HG03159 (cell line): ENCODE data around the gene NTNG1.
A peak's percentile ranks its signal among the peaks of the same experiment; 100 is the strongest.

ENCODE experiments used
- ATAC-seq: cut with Tn5 transposase; IDR thresholded peaks from one replicate; pipeline ENCODE4 v1.9.1; 2021; ENCODE audit warnings: mild to moderate bottlenecking, moderate library complexity; ENCODE audit not compliant: unreplicated experiment

Gene NTNG1

GRCh38 chr1:107487506-107487905 lies 346.7 kb downstream of the NTNG1 start:
- no peak for ATAC-seq

DNA sequence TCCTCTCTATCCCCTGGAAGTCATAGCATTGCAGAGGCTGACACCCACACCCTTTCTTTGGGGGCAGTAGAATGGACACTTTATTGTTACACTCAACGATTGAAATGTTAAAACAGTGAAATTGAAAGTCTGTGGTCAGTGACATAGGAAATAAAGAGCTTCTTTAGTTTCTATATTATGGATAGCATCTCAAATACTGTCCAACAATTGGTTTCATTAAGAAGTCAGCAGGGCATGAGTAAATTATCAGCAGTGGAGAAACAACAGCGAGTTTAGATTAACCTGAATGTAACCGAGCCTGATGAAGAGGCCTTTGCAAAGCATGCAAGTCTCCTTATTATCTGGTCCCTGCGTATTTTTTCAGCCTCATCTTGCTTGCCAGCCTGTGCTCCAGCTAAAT lies 350.7 kb downstream of the NTNG1 start:
- ATAC-seq, result peak; percentile 46

DNA sequence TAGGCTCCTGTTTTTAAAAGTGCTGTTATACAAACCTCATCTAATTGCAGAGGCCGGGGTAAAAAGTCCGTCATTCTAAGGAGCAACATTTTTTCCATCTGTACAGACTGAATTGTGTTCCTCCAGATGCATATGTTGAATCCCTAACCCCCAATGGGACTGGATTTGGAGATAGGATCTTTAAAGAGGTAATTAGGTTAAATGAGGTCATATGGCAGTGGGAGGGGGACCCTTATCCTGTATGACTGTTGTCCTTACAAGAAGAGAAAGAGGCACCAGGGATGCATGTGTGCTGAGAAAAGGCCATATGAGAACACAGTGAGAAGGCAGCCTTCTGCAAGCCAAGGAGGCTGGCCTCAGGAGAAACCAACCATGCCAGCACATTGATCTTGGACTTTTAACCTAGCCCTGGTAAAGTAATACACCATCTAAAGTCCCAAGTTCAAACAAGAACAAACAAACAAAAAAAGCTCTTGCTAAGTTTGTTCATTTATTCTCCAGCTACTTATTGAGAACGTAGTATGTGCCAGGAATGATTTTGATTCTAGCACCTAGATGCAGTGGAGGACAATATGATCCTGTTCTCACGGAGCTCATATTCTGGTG lies 352.4 kb downstream of the NTNG1 start:
- ATAC-seq, result no peak

GRCh38 chr1:107494061-107494460 lies 353.2 kb downstream of the NTNG1 start:
- no peak for ATAC-seq

DNA sequence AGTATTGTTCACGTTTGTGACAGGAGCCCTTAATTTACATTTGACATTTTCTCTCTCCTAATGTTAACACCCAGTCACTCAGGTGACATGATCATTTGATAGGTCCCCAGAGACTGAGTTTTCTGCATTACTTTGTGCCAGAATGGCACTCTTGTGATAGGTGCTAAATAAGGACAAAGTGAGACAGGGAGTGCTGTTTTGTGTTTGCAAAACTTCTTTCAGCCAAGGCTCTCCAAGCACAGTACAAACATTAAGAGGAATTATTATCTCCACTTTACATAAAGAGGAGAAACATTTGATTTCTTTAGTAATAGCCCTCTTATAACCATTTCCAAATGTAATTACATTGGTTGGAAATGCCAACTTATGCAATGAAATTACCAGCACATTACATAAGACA lies 355.2 kb downstream of the NTNG1 start:
- ATAC-seq, result no peak

- peak; percentile 99 for ATAC-seq
These were observed 358.4 kb downstream of the NTNG1 start for GRCh38 chr1:107499139-107499744.

DNA sequence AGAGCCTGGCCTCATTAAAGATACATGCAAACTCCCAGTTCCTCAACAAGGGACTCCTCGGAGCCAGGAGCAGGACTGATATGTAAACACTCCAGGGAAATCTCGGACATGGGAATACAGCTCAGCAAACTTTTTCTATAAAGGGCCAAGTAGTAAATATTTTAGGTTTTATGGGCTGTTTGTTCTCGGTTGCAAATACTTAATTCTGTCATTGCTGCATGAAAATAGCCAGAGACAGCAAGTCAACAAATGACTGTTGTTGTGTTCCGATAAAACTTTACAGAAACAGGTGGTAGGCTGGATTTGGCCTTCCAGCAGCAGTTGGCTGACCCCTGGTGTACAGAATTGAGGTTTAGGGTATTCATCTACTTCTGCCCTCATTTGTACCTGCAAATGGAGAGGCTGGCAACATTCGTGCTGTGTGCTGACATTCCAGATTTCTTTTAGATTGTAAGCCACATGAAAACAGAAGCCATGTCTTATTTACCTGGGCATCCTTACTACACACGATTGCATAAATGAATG lies 360.3 kb downstream of the NTNG1 start:
- no peak for ATAC-seq

DNA sequence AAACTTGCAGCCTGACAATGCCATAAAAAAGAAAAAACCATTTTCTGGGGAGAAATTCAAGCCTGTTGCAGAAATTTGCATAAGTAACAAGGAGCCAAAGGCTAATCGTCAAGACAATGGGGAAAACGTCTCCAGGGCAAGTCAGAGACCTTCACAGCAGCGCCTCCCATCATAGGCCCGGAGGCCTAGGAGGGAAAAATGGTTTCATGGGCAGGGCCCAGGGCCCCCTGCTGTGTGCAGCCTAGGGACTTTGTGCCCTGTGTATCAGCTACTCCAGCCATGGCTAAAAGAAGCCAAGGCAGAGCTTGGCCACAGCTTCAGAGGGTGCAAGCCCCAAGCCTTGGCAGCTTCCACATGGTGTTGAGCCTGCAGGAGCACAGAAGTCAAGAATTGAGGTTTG lies 369.5 kb downstream of the NTNG1 start:
- no peak for ATAC-seq

DNA sequence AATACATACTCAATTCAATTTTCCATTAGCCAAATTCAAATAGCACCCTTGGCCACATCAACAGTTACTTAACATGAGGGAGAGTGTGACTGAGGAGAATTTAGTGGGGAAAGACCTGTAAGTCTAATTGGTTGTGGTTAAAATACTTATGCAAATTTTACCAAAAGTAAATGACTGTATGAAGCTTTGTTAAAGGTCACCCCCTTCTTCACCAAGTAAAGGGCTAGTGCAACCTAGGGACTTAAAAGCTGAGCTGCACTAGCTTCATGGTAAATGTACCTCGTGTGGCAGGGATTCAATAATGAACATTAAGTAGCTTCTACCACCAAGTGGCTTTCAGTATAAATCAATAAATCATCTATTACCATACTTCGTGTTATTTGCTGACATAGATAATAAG lies 372.0 kb downstream of the NTNG1 start:
- no peak for ATAC-seq

DNA sequence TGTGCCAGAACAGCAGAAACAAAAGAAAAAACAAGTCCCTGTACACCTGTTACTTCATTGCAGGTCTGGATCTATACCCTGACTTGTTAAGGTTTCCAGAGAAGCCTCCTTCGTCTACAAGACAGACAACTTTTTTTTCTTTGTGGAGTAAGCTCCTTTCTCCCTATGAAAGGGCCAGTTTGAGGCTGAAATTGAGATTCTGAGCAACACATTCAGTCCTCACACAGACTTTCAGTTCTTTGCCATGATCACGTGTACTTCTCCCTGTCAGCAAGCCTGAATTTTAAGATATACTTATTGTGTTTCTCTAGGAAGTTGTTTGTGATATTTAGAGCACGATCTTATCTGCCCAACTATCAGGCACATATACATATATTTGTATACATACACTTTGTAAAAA lies 374.0 kb downstream of the NTNG1 start:
- no peak for ATAC-seq

- no peak for ATAC-seq
These were observed 374.9 kb downstream of the NTNG1 start for GRCh38 chr1:107515702-107516101.

DNA sequence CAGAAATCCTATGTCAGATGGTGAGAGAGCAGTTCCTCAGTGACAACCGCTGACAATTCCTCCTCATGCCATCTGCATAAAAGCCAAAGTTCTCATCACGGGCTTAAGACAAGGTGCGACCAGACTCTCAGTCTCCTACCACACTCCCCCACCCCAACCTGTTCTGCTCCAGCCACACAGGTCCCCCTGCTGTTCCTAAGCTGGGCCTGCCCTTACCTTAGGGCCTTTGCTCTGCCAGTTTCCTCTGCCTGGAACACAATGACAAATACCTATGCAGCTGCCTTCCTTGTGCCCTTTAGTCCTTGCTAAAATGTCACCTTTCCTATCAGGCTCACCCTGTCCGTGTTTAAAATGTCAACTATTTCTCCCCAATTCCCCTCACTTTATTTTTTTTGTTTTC lies 382.2 kb downstream of the NTNG1 start:
- ATAC-seq, result no peak

GRCh38 chr1:107523736-107524135 lies 382.9 kb downstream of the NTNG1 start:
- no peak for ATAC-seq

DNA sequence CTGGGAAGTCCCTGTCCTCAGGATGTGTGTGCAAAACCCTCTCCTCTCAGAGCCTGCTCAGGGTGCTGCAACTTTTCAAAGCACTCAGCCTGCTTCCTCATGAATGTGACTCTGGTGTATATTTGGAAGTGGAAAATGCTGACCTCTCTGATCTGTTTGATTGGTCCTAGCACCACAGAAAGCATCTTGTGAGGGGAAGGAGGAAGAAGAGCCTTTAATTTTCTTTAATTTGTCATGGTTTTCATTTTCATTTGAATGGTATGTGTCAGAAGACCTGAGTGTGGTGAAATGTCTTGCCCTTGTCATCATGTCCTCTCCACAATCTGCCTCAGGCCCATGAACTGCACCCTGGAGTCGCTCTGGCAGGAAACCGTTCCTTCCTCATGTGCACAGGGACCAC lies 383.5 kb downstream of the NTNG1 start:
- ATAC-seq, result no peak

- ATAC-seq, result no peak
These were observed 384.3 kb downstream of the NTNG1 start for GRCh38 chr1:107525145-107525544.

DNA sequence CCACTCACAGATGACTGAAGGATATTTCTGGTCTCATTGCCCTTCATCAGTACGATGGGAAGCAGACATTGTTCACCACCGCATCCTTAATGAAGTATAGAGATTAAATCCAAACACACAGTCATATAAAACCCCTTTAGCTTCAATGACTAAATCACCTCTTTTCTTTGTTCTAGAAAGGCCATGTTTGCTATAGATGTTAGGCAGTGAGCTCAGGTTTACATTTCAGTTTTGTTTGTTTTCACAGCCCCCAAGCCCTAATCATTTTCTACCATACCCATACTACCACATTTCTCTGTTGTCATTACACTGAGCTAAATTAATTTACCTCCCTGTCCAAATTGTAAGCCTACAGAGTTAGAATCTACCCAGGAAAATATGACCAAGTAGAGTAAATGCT lies 385.1 kb downstream of the NTNG1 start:
- no peak for ATAC-seq

- no peak for ATAC-seq
These were observed 385.8 kb downstream of the NTNG1 start for GRCh38 chr1:107526524-107527198.

GRCh38 chr1:107529511-107530149 lies 388.8 kb downstream of the NTNG1 start:
- ATAC-seq, result peak; percentile 96

DNA sequence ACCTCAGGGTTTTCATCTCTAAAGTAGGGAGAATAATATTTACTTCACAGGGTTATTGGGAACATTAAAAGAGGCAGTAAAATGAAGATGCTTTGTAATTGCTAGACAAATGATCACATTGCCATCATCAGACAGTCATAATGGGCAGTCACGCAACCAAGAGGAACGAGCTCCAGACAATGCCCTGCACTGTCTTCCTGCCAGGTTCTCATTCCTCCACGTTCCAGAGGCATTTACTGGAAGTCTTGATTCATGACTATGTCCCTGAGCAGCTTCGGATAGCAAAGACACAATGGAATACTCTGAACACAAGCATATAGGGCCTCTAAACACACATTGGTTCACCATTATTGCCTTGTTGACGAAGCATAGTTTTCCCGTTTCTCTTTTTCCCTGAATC lies 389.7 kb downstream of the NTNG1 start:
- ATAC-seq, result no peak

DNA sequence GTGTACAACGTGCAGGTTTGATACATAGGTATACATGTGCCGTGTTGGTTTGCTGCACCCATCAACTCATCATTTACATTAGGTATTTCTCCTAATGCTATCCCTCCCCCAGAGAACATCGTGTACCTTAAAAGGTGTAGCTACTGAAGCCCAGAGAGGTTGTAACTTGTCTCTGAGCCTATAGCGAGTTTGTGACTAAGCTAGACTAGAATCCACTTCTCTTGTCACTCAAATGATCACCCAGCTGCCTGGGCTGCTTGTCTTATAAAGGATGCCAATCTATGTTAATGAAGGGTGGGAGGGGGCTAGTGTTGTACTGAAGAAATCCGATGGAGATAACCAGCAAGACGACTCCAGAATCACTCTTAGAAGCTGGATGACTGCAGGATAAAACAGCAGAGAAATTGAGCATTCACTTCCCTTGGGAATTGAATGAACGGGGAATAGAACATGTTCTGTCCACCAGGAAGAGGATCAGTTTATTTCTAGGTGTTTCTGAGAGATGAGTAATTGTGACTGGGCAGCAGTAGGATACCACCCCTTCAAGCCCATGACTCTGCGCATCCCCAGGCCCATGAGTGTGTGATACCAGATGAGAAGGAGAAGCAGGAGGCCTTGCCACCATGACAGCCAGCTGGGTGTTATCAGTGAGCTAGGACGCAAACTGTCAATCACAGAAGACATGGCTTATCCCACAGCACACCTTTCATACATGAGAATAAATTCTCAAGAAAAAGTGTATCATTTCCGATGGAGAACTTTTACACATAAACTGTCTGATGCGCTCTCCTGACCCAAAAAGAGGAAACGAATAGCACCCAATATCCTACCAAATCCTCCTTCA lies 390.4 kb downstream of the NTNG1 start:
- ATAC-seq, result no peak

DNA sequence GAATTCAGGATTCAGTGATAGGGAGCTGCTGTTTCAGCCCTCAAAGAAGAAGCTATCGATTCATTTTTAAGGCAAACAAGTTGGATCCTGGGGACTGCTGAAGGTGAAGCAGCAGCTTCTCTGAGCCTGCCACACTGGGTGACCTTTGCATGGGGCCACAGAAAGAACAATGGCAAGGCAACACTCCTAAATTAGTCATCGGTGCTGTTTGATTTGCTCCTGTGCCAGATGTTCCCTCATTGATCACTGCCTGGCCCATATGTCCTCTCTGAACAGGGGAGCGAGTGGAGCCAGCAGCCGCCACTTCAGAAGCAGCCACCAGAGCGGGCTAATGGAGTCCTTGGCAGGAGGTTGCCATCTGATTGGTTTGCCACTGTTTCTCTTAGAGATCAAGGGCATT lies 391.5 kb downstream of the NTNG1 start:
- no peak for ATAC-seq
